K562 (cell line): Measurements from ENCODE around the gene TOR1A. TPM values are rescaled to one million over a fixed set of nuclear protein-coding genes. Genes with fewer than 3 reads are reported as not detected.

ENCODE experiments used
- ASH1L ChIP-seq: fragments of 450-650 bp; IDR thresholded peaks from 2 replicates; pipeline ENCODE4 v1.6.1; 2018; ENCODE audit warnings: borderline replicate concordance, mild to moderate bottlenecking, low read depth; ENCODE audit not compliant: partially characterized antibody
- MBD2 ChIP-seq: sonication (generic); IDR thresholded peaks from 2 replicates; pipeline ENCODE4 v1.6.1; 2016; ENCODE audit warnings: low read depth, borderline replicate concordance
- NFIX ChIP-seq: fragments of 250-450 bp; sonication (Bioruptor Pico); IDR thresholded peaks from 2 replicates; pipeline ENCODE4 v1.4.0; 2020; ENCODE audit warnings: low read depth, mild to moderate bottlenecking, moderate library complexity
- PHB ChIP-seq: fragments of 250-450 bp; sonication (Bioruptor Pico); IDR thresholded peaks from 2 replicates; pipeline ENCODE4 v1.5.0; 2021
- RREB1 ChIP-seq: fragments of 250-450 bp; sonication (Bioruptor Pico); IDR thresholded peaks from 2 replicates; pipeline ENCODE4 v1.4.0; 2020
- SRSF9 ChIP-seq: fragments of 200-400 bp; formaldehyde crosslinking; IDR thresholded peaks from 2 replicates; pipeline ENCODE4 v1.6.1; 2017; ENCODE audit warnings: low read depth, low read length, borderline replicate concordance
- TEAD1 ChIP-seq, 2 experiments: fragments of 450-650 bp in 1 of 2; sonication (generic) in 1 of 2; formaldehyde crosslinking; IDR thresholded peaks; 2 replicates each; pipeline versions ENCODE4 v1.4.0 to v1.8.0; 2020 to 2022; ENCODE audit warnings: mild to moderate bottlenecking in 2 of 2, missing genetic modification reagents in 1 of 2
- YY1 ChIP-seq, 3 experiments: IDR thresholded peaks; 2 replicates each; pipeline ENCODE4 v1.6.1; 2011; ENCODE audit warnings: low read length in 2 of 3, mild to moderate bottlenecking in 2 of 3, moderate library complexity in 2 of 3, borderline replicate concordance in 1 of 3, control low read depth in 1 of 3, low read depth in 1 of 3; ENCODE audit not compliant: insufficient read depth in 3 of 3, insufficient replicate concordance in 2 of 3, control insufficient read depth in 1 of 3, insufficient read length in 1 of 3; ENCODE audit errors: extremely low read depth in 1 of 3
- ZBTB40 ChIP-seq, 2 experiments: fragments of 450-650 bp in 1 of 2; sonication (generic) in 1 of 2; formaldehyde crosslinking in 1 of 2; IDR thresholded peaks; 2 replicates each; pipeline versions ENCODE4 v1.7.1 to v1.9.0; 2016 to 2022; ENCODE audit warnings: inconsistent platforms in 1 of 2, mild to moderate bottlenecking in 1 of 2, missing genetic modification reagents in 1 of 2
- ZNF668 ChIP-seq: fragments of 250-450 bp; sonication (Bioruptor Pico); IDR thresholded peaks from 2 replicates; pipeline ENCODE4 v1.8.0; 2022; ENCODE audit warnings: mild to moderate bottlenecking, inconsistent platforms
- polyA plus RNA-seq, 8 experiments: library from polyadenylated mRNA; depleted of rRNA in 4 of 8; stranded (reverse) in 5 of 8; unstranded in 3 of 8; fragments of >200 nt; fragmentation: Nextera tagmentation in 2 of 8; fragmentation: Illumina TruSeq in 1 of 8; extraction: Ambion mirVana in 2 of 8; extraction: Trizol in 1 of 8; gene quantifications; 2 replicates each; pipeline versions ENCODE4 v1.2.1 to v1.2.3, GENCODE V29; 2011 to 2014; ENCODE audit warnings: inconsistent platforms in 1 of 8, missing spikeins in 1 of 8
- total RNA-seq, 7 experiments: library from RNA; depleted of rRNA in 6 of 7; stranded (reverse); fragments of >200 nt in 6 of 7; fragmentation: Illumina TruSeq in 2 of 7; extraction: Trizol in 2 of 7; gene quantifications; 2 replicates each; pipeline versions ENCODE4 v1.2.1 to v1.2.3, GENCODE V29; 2011 to 2021; ENCODE audit warnings: low replicate concordance in 1 of 7

Gene TOR1A
- total and polyA plus RNA-seq, 9 of the 15 experiments (the other 6 are each of a cell fraction or from before 2014, with no cell fraction given): 4.5 to 85.8 (median 51.3) TPM

- no peak for TF ChIP-seq ZBTB40 (IDR thresholded peaks at IDR 0.05)
- no peak for TF ChIP-seq ZBTB40 (CRISPR knock-in tag; IDR thresholded peaks at IDR 0.05)
- no peak for TF ChIP-seq ZNF668 (CRISPR knock-in tag)
- TF ChIP-seq MBD2: no peak
- TF ChIP-seq SRSF9: no peak
- no peak for TF ChIP-seq TEAD1 (CRISPR knock-in tag; IDR thresholded peaks at IDR 0.05)
- no peak for TF ChIP-seq ASH1L
- peak in 1 of 3 experiments; percentile 64 for TF ChIP-seq YY1 (IDR thresholded peaks at IDR 0.05; ENCODE audit: borderline replicate concordance in 1 of 3, control insufficient read depth in 1 of 3, extremely low read depth in 1 of 3, insufficient read depth in 3 of 3, insufficient read length in 1 of 3, insufficient replicate concordance in 2 of 3, low read depth in 1 of 3, low read length in 2 of 3)
- TF ChIP-seq RREB1 (CRISPR knock-in tag): no peak
- TF ChIP-seq PHB (CRISPR knock-in tag): peak; percentile 78; the same call in 1 of the 2 replicates
- TF ChIP-seq NFIX (CRISPR knock-in tag): no peak
These were observed 916 bp downstream of the TOR1A start (continued) for GRCh38 chr9:129822898-129823541.
